ENCODE data around the gene C2orf76. TPM values are rescaled to one million over a fixed set of nuclear protein-coding genes. Genes with fewer than 3 reads are reported as not detected.

C2orf76 gene
- total RNA-seq, 1 donor from 2014 or later = 12.2 TPM

DNA sequence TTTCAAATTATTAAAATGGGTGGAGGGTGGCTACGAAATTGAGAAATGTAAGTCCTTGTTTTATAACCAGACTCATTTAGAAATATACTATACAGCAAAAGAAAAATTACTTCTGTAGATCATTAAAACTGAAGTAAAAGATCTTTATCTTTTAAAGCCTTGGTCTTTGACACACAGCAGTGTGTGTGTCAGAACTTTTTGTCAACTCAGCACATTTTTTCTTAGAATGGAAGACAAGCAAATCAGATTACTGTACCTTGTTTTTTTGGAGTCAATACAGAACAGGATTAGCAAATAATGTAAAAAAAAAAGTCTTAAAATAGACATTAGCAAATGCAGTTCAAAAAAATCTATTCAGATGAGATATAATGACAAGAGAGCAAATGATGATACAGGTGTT lies 49.1 kb downstream of the C2orf76 start:
- Mint-ChIP-seq H3K4me1 (peaks cover 9% of the 10 kb centered on the region), H3K27ac (no peak overlapping the region), H3K4me3 (no peak overlapping the region), H3K9me3 (peaks cover 10% of the 10 kb centered on the region), H3K36me3 (peaks cover 5% of the 10 kb centered on the region), H3K27me3 (ENCODE audit: low read depth) (no peaks in the 10 kb centered on the region)
- TF ChIP-seq, protein P1, sequence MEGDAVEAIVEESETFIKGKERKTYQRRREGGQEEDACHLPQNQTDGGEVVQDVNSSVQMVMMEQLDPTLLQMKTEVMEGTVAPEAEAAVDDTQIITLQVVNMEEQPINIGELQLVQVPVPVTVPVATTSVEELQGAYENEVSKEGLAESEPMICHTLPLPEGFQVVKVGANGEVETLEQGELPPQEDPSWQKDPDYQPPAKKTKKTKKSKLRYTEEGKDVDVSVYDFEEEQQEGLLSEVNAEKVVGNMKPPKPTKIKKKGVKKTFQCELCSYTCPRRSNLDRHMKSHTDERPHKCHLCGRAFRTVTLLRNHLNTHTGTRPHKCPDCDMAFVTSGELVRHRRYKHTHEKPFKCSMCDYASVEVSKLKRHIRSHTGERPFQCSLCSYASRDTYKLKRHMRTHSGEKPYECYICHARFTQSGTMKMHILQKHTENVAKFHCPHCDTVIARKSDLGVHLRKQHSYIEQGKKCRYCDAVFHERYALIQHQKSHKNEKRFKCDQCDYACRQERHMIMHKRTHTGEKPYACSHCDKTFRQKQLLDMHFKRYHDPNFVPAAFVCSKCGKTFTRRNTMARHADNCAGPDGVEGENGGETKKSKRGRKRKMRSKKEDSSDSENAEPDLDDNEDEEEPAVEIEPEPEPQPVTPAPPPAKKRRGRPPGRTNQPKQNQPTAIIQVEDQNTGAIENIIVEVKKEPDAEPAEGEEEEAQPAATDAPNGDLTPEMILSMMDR (IDR thresholded peaks at IDR 0.05; ENCODE audit: unreplicated experiment) = no peak
- no peak for DNase-seq (ENCODE audit: low spot score in 2 of 2, unreplicated experiment in 2 of 2)

DNA sequence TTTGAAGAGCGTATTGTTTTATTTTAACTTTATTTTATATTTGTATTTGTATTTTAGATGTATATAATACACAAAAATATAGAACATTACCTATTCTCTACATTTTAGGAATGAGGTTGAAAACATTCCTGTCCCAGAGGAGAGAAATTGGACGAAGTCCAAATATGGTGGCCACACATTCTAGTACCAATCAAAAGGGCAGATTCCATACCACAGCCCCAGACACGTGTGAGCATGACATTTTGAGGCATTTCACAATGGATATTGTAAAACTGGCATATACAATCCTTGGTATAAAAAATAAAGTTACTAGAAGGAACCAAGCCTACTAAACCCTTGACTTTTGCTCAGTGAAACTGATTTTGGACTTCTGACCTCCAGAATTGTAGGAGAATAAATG lies 50.6 kb downstream of the C2orf76 start:
- Mint-ChIP-seq H3K27ac (no peak overlapping the region), H3K9me3 (peaks cover 10% of the 10 kb centered on the region), H3K4me3 (no peak overlapping the region), H3K36me3 (peaks cover 5% of the 10 kb centered on the region), H3K4me1 (peaks cover 18% of the 10 kb centered on the region), H3K27me3 (ENCODE audit: low read depth) (no peaks in the 10 kb centered on the region)
- TF ChIP-seq, protein P1 (IDR thresholded peaks at IDR 0.05; ENCODE audit: unreplicated experiment) = no peak
- no peak for DNase-seq (ENCODE audit: low spot score in 2 of 2, unreplicated experiment in 2 of 2)

- H3K9me3 Mint-ChIP-seq = peaks cover 10% of the 10 kb centered on the region
- TF ChIP-seq, protein P1 (IDR thresholded peaks at IDR 0.05; ENCODE audit: unreplicated experiment) = no peak
- peaks cover 5% of the 10 kb centered on the region for H3K36me3 Mint-ChIP-seq
- H3K27me3 Mint-ChIP-seq (ENCODE audit: low read depth) = no peaks in the 10 kb centered on the region
- H3K4me1 Mint-ChIP-seq = peaks cover 20% of the 10 kb centered on the region
- no peak for DNase-seq (ENCODE audit: low spot score in 2 of 2, unreplicated experiment in 2 of 2)
- no peak overlapping the region for H3K4me3 Mint-ChIP-seq
- H3K27ac Mint-ChIP-seq = peak overlapping the region; percentile 47
Measured at GRCh38 chr2:119315241-119315925, 51.3 kb downstream of the C2orf76 start.

GRCh38 chr2:119311831-119312230 lies 54.8 kb downstream of the C2orf76 start:
- no peak for DNase-seq (ENCODE audit: low spot score in 2 of 2, unreplicated experiment in 2 of 2)
- Mint-ChIP-seq H3K9me3 (peaks cover 10% of the 10 kb centered on the region), H3K27me3 (ENCODE audit: low read depth) (no peaks in the 10 kb centered on the region), H3K4me3 (no peak overlapping the region), H3K27ac (no peak overlapping the region), H3K36me3 (peaks cover 5% of the 10 kb centered on the region), H3K4me1 (peaks cover 20% of the 10 kb centered on the region)
- TF ChIP-seq, protein P1 (IDR thresholded peaks at IDR 0.05; ENCODE audit: unreplicated experiment) = no peak

GRCh38 chr2:119311371-119311770 lies 55.3 kb downstream of the C2orf76 start:
- Mint-ChIP-seq H3K4me3 (no peak overlapping the region), H3K27ac (no peak overlapping the region), H3K4me1 (peaks cover 20% of the 10 kb centered on the region), H3K36me3 (peaks cover 5% of the 10 kb centered on the region), H3K9me3 (peaks cover 10% of the 10 kb centered on the region), H3K27me3 (ENCODE audit: low read depth) (no peaks in the 10 kb centered on the region)
- DNase-seq (ENCODE audit: low spot score in 2 of 2, unreplicated experiment in 2 of 2) = no peak
- TF ChIP-seq, protein P1 (IDR thresholded peaks at IDR 0.05; ENCODE audit: unreplicated experiment) = no peak
